HepG2 (cell line): ENCODE data around the gene NDUFV1. TPM values are rescaled to one million over a fixed set of nuclear protein-coding genes. Genes with fewer than 3 reads are reported as not detected.

ENCODE experiments used
- CREM ChIP-seq, 2 experiments: sonication (generic) in 1 of 2; formaldehyde crosslinking in 1 of 2; IDR thresholded peaks; 2 replicates each; pipeline versions ENCODE4 v1.4.0 to v1.6.1; 2016 to 2020; ENCODE audit warnings: antibody characterized with exemption in 1 of 2, mild to moderate bottlenecking in 1 of 2, missing genetic modification reagents in 1 of 2
- HES4 ChIP-seq: sonication (generic); formaldehyde crosslinking; IDR thresholded peaks from 2 replicates; pipeline ENCODE4 v1.9.0; 2021; ENCODE audit warnings: mild to moderate bottlenecking, missing genetic modification reagents, borderline replicate concordance
- HNRNPLL ChIP-seq: fragments of 200-400 bp; formaldehyde crosslinking; IDR thresholded peaks from 2 replicates; pipeline ENCODE4 v1.6.1; 2017; ENCODE audit warnings: mild to moderate bottlenecking, low read depth, low read length; ENCODE audit not compliant: poor library complexity, severe bottlenecking
- HOXA9 ChIP-seq: sonication (generic); formaldehyde crosslinking; IDR thresholded peaks from 2 replicates; pipeline ENCODE4 v1.8.1; 2022; ENCODE audit warnings: missing genetic modification reagents, mild to moderate bottlenecking, moderate library complexity, borderline replicate concordance
- MAZ ChIP-seq, 2 experiments: sonication (generic) in 1 of 2; formaldehyde crosslinking in 1 of 2; IDR thresholded peaks; 2 replicates each; pipeline versions ENCODE4 v1.5.0 to v1.6.1; 2012 to 2020; ENCODE audit warnings: low read depth in 2 of 2, mild to moderate bottlenecking in 2 of 2, borderline replicate concordance in 1 of 2, improper control_type of control experiment in 1 of 2, low read length in 1 of 2, missing genetic modification reagents in 1 of 2, moderate library complexity in 1 of 2
- ONECUT2 ChIP-seq: sonication (generic); formaldehyde crosslinking; IDR thresholded peaks from 2 replicates; pipeline ENCODE4 v1.4.0; 2020; ENCODE audit warnings: missing genetic modification reagents
- PITX1 ChIP-seq: sonication (generic); formaldehyde crosslinking; IDR thresholded peaks from 2 replicates; pipeline ENCODE4 v1.5.1; 2020; ENCODE audit warnings: mild to moderate bottlenecking, missing genetic modification reagents
- POLR2G ChIP-seq: fragments of 200-400 bp; formaldehyde crosslinking; IDR thresholded peaks from 2 replicates; pipeline ENCODE4 v1.6.1; 2018; ENCODE audit warnings: mild to moderate bottlenecking, low read depth, low read length, moderate library complexity
- STAG1 ChIP-seq: sonication (generic); formaldehyde crosslinking; IDR thresholded peaks from 2 replicates; pipeline ENCODE4 v1.4.0; 2020; ENCODE audit warnings: missing genetic modification reagents
- SUZ12 ChIP-seq: fragments of 150-350 bp; IDR thresholded peaks from 2 replicates; pipeline ENCODE4 v1.6.1; 2014; ENCODE audit warnings: low read depth, low read length
- ZBTB7A ChIP-seq: sonication (generic); formaldehyde crosslinking; IDR thresholded peaks from 2 replicates; pipeline ENCODE4 v1.8.0; 2022; ENCODE audit warnings: mild to moderate bottlenecking, missing genetic modification reagents
- ZFY ChIP-seq: sonication (generic); formaldehyde crosslinking; IDR thresholded peaks from 2 replicates; pipeline ENCODE4 v1.4.0; 2020; ENCODE audit warnings: missing genetic modification reagents
- ZNF274 ChIP-seq: sonication (generic); formaldehyde crosslinking; IDR thresholded peaks from 2 replicates; pipeline ENCODE4 v1.5.1; 2020; ENCODE audit warnings: mild to moderate bottlenecking, missing genetic modification reagents
- ZNF430 ChIP-seq: sonication (generic); formaldehyde crosslinking; IDR thresholded peaks from 2 replicates; pipeline ENCODE4 v1.9.0; 2021; ENCODE audit warnings: mild to moderate bottlenecking, missing genetic modification reagents
- ZNF496 ChIP-seq: sonication (generic); formaldehyde crosslinking; IDR thresholded peaks from 2 replicates; pipeline ENCODE4 v1.8.1; 2023; ENCODE audit warnings: mild to moderate bottlenecking, moderate library complexity, missing genetic modification reagents; ENCODE audit not compliant: insufficient replicate concordance
- ZNF614 ChIP-seq: IDR thresholded peaks from 2 replicates; pipeline ENCODE4 v1.6.1; 2018; ENCODE audit warnings: missing biosample characterization, missing genetic modification reagents, inconsistent platforms, borderline replicate concordance
- ZNF878 ChIP-seq: sonication (generic); formaldehyde crosslinking; IDR thresholded peaks from 2 replicates; pipeline ENCODE4 v1.8.1; 2023; ENCODE audit warnings: mild to moderate bottlenecking, missing genetic modification reagents, moderate library complexity
- polyA plus RNA-seq, 8 experiments: library from polyadenylated mRNA; depleted of rRNA in 3 of 8; stranded (reverse) in 7 of 8; unstranded in 1 of 8; fragments of >200 nt; fragmentation: Illumina TruSeq in 4 of 8; extraction: Trizol in 4 of 8; gene quantifications; 2 replicates each; pipeline versions ENCODE4 v1.2.1 to v1.2.3, GENCODE V29; 2011 to 2016; ENCODE audit warnings: low read depth in 4 of 8, missing spikeins in 1 of 8, mixed read lengths in 1 of 8; ENCODE audit not compliant: insufficient read depth in 1 of 8
- total RNA-seq, 5 experiments: library from RNA; depleted of rRNA; stranded (reverse); fragments of >200 nt; fragmentation: Illumina TruSeq; extraction: Trizol; gene quantifications; 2 replicates each; pipeline ENCODE4 v1.2.3, GENCODE V29; 2016; ENCODE audit warnings: low read depth in 1 of 5
- TF ChIP-seq, protein P1 (sequence below): sonication (generic); formaldehyde crosslinking; IDR thresholded peaks from 2 replicates; pipeline ENCODE4 v1.4.0; 2020; ENCODE audit warnings: missing genetic modification reagents
- TF ChIP-seq, protein P2 (sequence below): sonication (generic); formaldehyde crosslinking; IDR thresholded peaks from 2 replicates; pipeline ENCODE4 v1.4.0; 2020; ENCODE audit warnings: missing genetic modification reagents

Gene NDUFV1
- total and polyA plus RNA-seq, 2 of the 13 experiments (the other 11 are each of a cell fraction or from before 2014, with no cell fraction given), result 88.9 to 137 TPM

DNA sequence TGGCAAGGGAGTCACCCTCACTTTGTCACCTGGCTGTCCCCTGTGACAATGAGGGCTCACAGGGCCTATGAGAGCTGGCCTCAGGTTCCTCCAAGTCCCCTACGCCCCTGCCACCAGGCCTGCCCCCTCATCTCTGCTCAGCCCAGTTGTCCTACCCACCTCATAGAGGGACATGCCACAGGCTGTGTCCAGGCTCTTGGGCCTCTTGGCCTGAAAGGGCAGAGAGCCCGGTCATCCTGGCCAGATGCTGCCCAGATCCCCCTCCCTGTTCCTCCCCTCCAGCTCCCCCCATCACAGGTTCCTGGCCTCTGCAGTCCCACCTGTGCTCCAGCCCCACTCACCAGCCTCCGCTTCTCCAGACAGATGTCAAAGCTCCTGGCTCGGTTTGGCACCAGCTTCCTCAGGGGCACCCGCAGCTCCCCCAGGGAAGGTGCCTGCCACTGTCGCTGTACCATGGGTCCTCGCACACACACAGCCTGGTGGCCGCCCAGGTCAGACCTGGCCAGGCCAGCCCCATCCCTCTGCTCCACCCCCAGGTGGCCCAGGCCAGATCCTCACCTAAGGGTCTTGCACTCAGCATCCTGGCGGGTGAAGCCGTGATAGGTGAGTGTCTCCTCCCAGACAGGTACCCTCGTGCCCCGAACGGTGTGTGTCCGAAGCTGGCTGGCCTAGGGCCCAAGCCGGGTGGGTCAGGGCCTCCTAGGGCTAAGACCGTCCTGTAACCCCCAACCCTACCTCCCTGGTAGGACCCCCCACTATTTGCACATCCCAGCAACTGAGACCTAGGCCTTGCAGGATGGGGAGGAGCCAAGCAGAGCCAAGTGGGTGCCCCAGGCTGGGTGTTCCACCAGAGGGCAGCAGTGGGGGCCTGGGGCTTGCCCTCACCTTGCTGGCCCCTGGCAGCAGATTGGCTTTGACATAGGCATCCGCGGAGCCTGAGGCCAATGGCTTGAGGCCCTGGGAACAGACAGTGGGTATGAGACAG is 8.3 kb downstream of the NDUFV1 start (continued):
- TF ChIP-seq ZNF496 (CRISPR knock-in tag) (no peak), ONECUT2 (CRISPR knock-in tag) (no peak), HNRNPLL (no peak), ZNF430 (CRISPR knock-in tag) (no peak), SUZ12 (no peak), HES4 (0 out of 2 replicates have a peak, but pooled peaks have one; percentile 27), POLR2G (no peak), STAG1 (CRISPR knock-in tag) (peak; percentile 49), HOXA9 (no peak), PITX1 (0 out of 2 replicates have a peak, but pooled peaks have one; percentile 17), MAZ (IDR thresholded peaks at IDR 0.05; ENCODE audit: borderline replicate concordance, low read depth, low read length) (no peak), MAZ (CRISPR knock-in tag; IDR thresholded peaks at IDR 0.05; ENCODE audit: low read depth) (0 out of 2 replicates have a peak, but pooled peaks have one; percentile 8), ZNF878 (CRISPR knock-in tag) (no peak), ZNF614 (no peak), ZBTB7A (CRISPR knock-in tag) (no peak), ZFY (CRISPR knock-in tag) (0 out of 2 replicates have a peak, but pooled peaks have one; percentile 29), CREM (IDR thresholded peaks at IDR 0.05) (no peak), CREM (CRISPR knock-in tag; IDR thresholded peaks at IDR 0.05) (no peak), ZNF274 (CRISPR knock-in tag) (no peak)
- TF ChIP-seq, protein P1, sequence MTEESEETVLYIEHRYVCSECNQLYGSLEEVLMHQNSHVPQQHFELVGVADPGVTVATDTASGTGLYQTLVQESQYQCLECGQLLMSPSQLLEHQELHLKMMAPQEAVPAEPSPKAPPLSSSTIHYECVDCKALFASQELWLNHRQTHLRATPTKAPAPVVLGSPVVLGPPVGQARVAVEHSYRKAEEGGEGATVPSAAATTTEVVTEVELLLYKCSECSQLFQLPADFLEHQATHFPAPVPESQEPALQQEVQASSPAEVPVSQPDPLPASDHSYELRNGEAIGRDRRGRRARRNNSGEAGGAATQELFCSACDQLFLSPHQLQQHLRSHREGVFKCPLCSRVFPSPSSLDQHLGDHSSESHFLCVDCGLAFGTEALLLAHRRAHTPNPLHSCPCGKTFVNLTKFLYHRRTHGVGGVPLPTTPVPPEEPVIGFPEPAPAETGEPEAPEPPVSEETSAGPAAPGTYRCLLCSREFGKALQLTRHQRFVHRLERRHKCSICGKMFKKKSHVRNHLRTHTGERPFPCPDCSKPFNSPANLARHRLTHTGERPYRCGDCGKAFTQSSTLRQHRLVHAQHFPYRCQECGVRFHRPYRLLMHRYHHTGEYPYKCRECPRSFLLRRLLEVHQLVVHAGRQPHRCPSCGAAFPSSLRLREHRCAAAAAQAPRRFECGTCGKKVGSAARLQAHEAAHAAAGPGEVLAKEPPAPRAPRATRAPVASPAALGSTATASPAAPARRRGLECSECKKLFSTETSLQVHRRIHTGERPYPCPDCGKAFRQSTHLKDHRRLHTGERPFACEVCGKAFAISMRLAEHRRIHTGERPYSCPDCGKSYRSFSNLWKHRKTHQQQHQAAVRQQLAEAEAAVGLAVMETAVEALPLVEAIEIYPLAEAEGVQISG (CRISPR knock-in tag), result peak; percentile 29
- TF ChIP-seq, protein P2, sequence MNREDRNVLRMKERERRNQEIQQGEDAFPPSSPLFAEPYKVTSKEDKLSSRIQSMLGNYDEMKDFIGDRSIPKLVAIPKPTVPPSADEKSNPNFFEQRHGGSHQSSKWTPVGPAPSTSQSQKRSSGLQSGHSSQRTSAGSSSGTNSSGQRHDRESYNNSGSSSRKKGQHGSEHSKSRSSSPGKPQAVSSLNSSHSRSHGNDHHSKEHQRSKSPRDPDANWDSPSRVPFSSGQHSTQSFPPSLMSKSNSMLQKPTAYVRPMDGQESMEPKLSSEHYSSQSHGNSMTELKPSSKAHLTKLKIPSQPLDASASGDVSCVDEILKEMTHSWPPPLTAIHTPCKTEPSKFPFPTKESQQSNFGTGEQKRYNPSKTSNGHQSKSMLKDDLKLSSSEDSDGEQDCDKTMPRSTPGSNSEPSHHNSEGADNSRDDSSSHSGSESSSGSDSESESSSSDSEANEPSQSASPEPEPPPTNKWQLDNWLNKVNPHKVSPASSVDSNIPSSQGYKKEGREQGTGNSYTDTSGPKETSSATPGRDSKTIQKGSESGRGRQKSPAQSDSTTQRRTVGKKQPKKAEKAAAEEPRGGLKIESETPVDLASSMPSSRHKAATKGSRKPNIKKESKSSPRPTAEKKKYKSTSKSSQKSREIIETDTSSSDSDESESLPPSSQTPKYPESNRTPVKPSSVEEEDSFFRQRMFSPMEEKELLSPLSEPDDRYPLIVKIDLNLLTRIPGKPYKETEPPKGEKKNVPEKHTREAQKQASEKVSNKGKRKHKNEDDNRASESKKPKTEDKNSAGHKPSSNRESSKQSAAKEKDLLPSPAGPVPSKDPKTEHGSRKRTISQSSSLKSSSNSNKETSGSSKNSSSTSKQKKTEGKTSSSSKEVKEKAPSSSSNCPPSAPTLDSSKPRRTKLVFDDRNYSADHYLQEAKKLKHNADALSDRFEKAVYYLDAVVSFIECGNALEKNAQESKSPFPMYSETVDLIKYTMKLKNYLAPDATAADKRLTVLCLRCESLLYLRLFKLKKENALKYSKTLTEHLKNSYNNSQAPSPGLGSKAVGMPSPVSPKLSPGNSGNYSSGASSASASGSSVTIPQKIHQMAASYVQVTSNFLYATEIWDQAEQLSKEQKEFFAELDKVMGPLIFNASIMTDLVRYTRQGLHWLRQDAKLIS (CRISPR knock-in tag), result no peak
